HAP-1 (cell line): ENCODE measurements around the gene LASP1.

Experiments used
- DNase-seq, 2 experiments: peaks; one replicate each; pipeline ENCODE4 v3.0.0-alpha.2; 2016 to 2020; ENCODE audit warnings: low spot score in 2 of 2
- H3K27me3 ChIP-seq: fragments of 250-450 bp; sonication (Bioruptor Pico); 2 replicates; pipeline ENCODE4 v1.5.1; 2020; ENCODE audit warnings: low read depth, mild to moderate bottlenecking, moderate library complexity
- H3K36me3 ChIP-seq: fragments of 250-450 bp; sonication (Bioruptor Pico); replicated peaks from 2 replicates; pipeline ENCODE4 v1.5.1; 2020; ENCODE audit warnings: mild to moderate bottlenecking
- H3K4me1 ChIP-seq: fragments of 250-450 bp; sonication (Bioruptor Pico); 2 replicates; pipeline ENCODE4 v1.5.1; 2020; ENCODE audit warnings: mild to moderate bottlenecking
- H3K4me3 ChIP-seq: fragments of 250-450 bp; sonication (Bioruptor Pico); 2 replicates; pipeline ENCODE4 v1.5.1; 2020; ENCODE audit warnings: mild to moderate bottlenecking, moderate library complexity
- H3K9me3 ChIP-seq: fragments of 250-450 bp; sonication (Bioruptor Pico); 2 replicates; pipeline ENCODE4 v1.5.1; 2020; ENCODE audit warnings: mild to moderate bottlenecking, moderate library complexity
- in situ Hi-C: fragments of 300-500 bp; cut with MboI; formaldehyde crosslinking; loops from 3 replicates; pipeline ENCODE4 v1.14.3; 2020; ENCODE audit warnings: low sequenced_read_pairs, inconsistent platforms, mixed read lengths

LASP1 gene

GRCh38 chr17:38873640-38874380, 4.0 kb downstream of the LASP1 start:
- Histone ChIP-seq H3K9me3 (0 out of 2 replicates have a peak, but pooled peaks cover 2% of the 10 kb centered on the region), H3K27me3 (no peaks in the 10 kb centered on the region), H3K4me1 (peaks cover 18% of the 10 kb centered on the region), H3K4me3 (no peak overlapping the region), H3K36me3 (0 out of 2 replicates have a peak, but pooled peaks cover 4% of the 10 kb centered on the region)
- in situ Hi-C loops: no loop called here
- no peak for DNase-seq

GRCh38 chr17:38874505-38875400, 4.9 kb downstream of the LASP1 start:
- in situ Hi-C loops: no loop called here
- no peak for DNase-seq
- no peak overlapping the region for H3K4me3 ChIP-seq
- peaks cover 24% of the 10 kb centered on the region for H3K4me1 ChIP-seq
- H3K9me3 ChIP-seq: 0 out of 2 replicates have a peak, but pooled peaks cover 2% of the 10 kb centered on the region
- H3K27me3 ChIP-seq: no peaks in the 10 kb centered on the region
- 0 out of 2 replicates have a peak, but pooled peaks cover 4% of the 10 kb centered on the region for H3K36me3 ChIP-seq

GRCh38 chr17:38875477-38876075, 5.7 kb downstream of the LASP1 start:
- in situ Hi-C loops: no loop called here
- Histone ChIP-seq H3K4me1 (peaks cover 32% of the 10 kb centered on the region), H3K27me3 (no peaks in the 10 kb centered on the region), H3K4me3 (no peak overlapping the region), H3K9me3 (no peaks in the 10 kb centered on the region), H3K36me3 (peaks cover 6% of the 10 kb centered on the region; the same call in 1 of the 2 replicates)
- DNase-seq: no peak

GRCh38 chr17:38877130-38877851, 7.4 kb downstream of the LASP1 start:
- in situ Hi-C loops: no loop called here
- Histone ChIP-seq H3K9me3 (no peaks in the 10 kb centered on the region), H3K27me3 (no peaks in the 10 kb centered on the region), H3K36me3 (peaks cover 16% of the 10 kb centered on the region), H3K4me3 (no peak overlapping the region), H3K4me1 (peaks cover 36% of the 10 kb centered on the region)
- DNase-seq: peak in 1 of 2 experiments; percentile 32

- H3K9me3 ChIP-seq: no peaks in the 10 kb centered on the region
- H3K36me3 ChIP-seq: peaks cover 20% of the 10 kb centered on the region
- peak; percentile 61 to 76 for DNase-seq
- in situ Hi-C loops: no loop called here
- H3K4me1 ChIP-seq: peaks cover 43% of the 10 kb centered on the region
- H3K4me3 ChIP-seq: no peak overlapping the region
- no peaks in the 10 kb centered on the region for H3K27me3 ChIP-seq
Observed at GRCh38 chr17:38879878-38880665, 10.2 kb downstream of the LASP1 start.

GRCh38 chr17:38881600-38882191, 11.8 kb downstream of the LASP1 start:
- H3K27me3 ChIP-seq: no peaks in the 10 kb centered on the region
- in situ Hi-C loops: no loop called here
- H3K36me3 ChIP-seq: peaks cover 21% of the 10 kb centered on the region
- peaks cover 41% of the 10 kb centered on the region for H3K4me1 ChIP-seq
- H3K9me3 ChIP-seq: no peaks in the 10 kb centered on the region
- peak in 1 of 2 experiments; percentile 76 for DNase-seq
- no peak overlapping the region for H3K4me3 ChIP-seq

GRCh38 chr17:38882870-38883269, 13.0 kb downstream of the LASP1 start:
- in situ Hi-C loops: no loop called here

GRCh38 chr17:38883592-38884526, 14.0 kb downstream of the LASP1 start:
- Histone ChIP-seq H3K36me3 (peaks cover 25% of the 10 kb centered on the region), H3K9me3 (no peaks in the 10 kb centered on the region), H3K4me3 (no peak overlapping the region), H3K4me1 (peaks cover 41% of the 10 kb centered on the region), H3K27me3 (no peaks in the 10 kb centered on the region)
- peak; percentile 37 to 63 for DNase-seq
- in situ Hi-C loops: no loop called here

More at GRCh38 chr17:38882870-38883269, 13.0 kb downstream of the LASP1 start:
- peaks cover 21% of the 10 kb centered on the region for H3K36me3 ChIP-seq
- no peaks in the 10 kb centered on the region for H3K9me3 ChIP-seq
- peaks cover 41% of the 10 kb centered on the region for H3K4me1 ChIP-seq
- no peak overlapping the region for H3K4me3 ChIP-seq
- no peaks in the 10 kb centered on the region for H3K27me3 ChIP-seq
- DNase-seq: no peak

- no peaks in the 10 kb centered on the region for H3K9me3 ChIP-seq
- no peaks in the 10 kb centered on the region for H3K27me3 ChIP-seq
- H3K4me3 ChIP-seq: no peak overlapping the region
- no peak for DNase-seq
- in situ Hi-C loops: no loop called here
- H3K36me3 ChIP-seq: peaks cover 30% of the 10 kb centered on the region
- H3K4me1 ChIP-seq: peaks cover 30% of the 10 kb centered on the region
Observed at GRCh38 chr17:38885044-38885727, 15.3 kb downstream of the LASP1 start.

GRCh38 chr17:38885728-38886642, 16.1 kb downstream of the LASP1 start:
- in situ Hi-C loops: no loop called here
- H3K27me3 ChIP-seq: no peaks in the 10 kb centered on the region

More at GRCh38 chr17:38885728-38886642, 16.1 kb downstream of the LASP1 start:
- peaks cover 25% of the 10 kb centered on the region for H3K4me1 ChIP-seq
- H3K4me3 ChIP-seq: no peak overlapping the region
- H3K36me3 ChIP-seq: peaks cover 23% of the 10 kb centered on the region
- peak; percentile 29 to 49 for DNase-seq
- no peaks in the 10 kb centered on the region for H3K9me3 ChIP-seq
